GM18868 (cell line): ENCODE results near the gene KCTD7.
"Not testable (repeated sequence)": the region's sequence is repeated elsewhere in the genome, so short reads cannot be mapped to it uniquely, and the experiment has no call there.

ENCODE experiments used
- ATAC-seq: cut with Tn5 transposase; IDR thresholded peaks from one replicate; pipeline ENCODE4 v1.9.1; 2021; ENCODE audit warnings: mild to moderate bottlenecking, moderate library complexity; ENCODE audit not compliant: unreplicated experiment

The KCTD7 gene

GRCh38 chr7:66679633-66680244 lies 51.1 kb downstream of the KCTD7 start:
- ATAC-seq, result no peak

GRCh38 chr7:66681491-66682349 lies 53.0 kb downstream of the KCTD7 start:
- peak; percentile 97 for ATAC-seq

- peak; percentile 8 for ATAC-seq
Measured at GRCh38 chr7:66682350-66683093, 53.8 kb downstream of the KCTD7 start.

DNA sequence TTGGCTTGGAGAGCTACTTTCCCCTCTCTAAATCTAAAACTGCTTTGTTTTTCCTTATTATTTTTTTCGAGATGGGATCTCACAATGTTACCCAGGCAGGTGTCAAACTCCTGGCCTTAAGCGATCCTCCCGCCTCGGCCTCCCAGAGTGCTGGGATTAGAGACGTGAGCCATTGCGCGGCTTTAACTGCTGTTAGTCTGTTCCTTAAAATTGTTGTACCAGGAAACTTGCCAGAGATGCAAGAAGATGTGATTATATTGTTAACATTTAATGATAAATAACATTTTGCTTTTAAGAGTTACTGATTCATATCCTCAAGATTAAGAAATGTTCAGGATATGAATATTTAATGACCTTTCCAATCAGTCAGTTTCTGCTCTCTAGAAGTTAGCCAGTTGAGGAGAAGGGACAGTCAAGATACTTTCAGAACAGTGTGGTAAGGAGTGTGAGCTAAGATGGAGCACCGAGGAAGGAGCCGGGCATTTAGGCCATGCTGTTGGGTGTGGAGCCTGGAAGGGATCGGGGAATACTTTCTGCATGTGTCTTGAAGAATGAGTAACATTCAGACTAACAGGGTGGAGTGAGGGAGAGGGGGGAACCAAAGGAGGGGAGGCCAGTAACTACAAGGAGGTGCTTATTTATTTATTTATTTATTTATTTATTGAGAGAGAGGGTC lies 54.6 kb downstream of the KCTD7 start:
- not testable (repeated sequence) for ATAC-seq

DNA sequence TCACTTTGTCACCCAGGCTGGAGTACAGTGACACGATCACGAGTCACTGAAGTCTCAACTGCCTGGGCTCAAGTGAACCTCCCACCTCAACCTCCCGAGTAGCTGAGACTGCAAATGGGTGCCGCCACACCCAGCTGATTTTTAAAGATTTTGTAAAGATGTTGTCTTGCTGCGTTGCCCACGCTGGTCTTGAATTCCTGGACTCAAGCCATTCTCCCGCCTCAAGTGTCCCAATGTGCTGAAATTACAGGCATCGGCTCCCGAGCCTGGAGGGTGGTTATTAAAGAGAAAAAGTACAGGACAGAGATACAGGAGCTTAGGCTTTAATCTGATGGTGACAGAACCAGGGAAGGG lies 55.1 kb downstream of the KCTD7 start:
- ATAC-seq, result no peak

DNA sequence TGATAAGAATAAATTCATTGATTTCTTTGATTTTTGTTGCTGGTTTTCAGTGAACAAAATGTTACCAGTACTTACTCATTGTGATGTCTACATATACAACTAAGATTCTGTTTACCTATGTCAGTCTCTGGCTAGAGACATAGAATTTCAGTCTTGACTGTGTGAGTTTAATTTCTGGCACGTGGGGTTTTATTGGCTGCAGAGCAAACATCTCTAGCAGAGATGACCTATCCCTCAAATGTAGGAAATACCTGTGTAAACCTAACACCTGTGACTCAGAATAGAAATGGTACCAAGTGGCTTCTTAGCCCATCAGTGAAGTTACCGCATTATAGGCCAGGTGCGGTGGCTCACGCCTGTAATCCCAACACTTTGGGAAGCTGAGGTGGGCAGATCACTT lies 57.0 kb downstream of the KCTD7 start:
- ATAC-seq, result not testable (repeated sequence)

GRCh38 chr7:66687186-66687585 lies 58.5 kb downstream of the KCTD7 start:
- ATAC-seq, result no peak

DNA sequence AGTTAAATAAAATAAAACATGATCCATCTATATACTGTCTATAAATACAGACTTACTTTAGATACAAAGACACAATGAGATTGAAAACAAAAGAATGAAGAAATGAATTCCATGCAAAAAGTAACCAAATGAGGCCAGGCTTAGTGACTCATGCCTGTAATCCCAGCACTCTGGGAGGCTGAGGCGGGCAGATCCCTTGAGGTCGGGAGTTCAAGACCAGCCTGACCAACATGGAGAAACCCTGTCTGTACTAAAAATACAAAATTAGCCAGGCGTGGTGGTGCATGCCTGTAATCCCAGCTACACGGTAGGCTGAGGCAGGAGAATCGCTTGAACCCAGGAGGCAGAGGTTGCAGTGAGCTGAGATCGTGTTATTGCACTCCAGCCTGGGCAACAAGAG lies 59.0 kb downstream of the KCTD7 start:
- not testable (repeated sequence) for ATAC-seq

DNA sequence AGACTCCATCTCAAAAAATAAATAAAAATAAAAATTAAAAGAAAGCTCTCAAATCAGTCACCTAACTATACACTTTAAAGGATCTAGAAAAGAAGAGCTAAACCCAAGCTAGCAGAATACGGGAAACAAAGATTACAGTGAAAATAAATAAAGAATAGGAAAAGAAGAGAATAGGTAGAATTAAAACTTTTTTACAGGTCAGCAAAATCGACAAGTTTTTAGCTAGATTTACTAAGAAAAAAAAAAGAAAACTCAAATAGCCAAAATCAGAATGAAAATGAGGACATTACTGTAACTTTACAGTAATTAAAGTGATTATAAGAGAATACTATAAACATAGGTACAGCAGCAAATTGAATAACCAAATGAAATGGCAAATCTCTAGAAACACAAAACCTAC lies 60.4 kb downstream of the KCTD7 start:
- ATAC-seq, result no peak

- ATAC-seq, result no peak
Measured at GRCh38 chr7:66693331-66693730, 64.7 kb downstream of the KCTD7 start.
